ENCODE measurements around the gene PCSK6. TPM values are rescaled to one million over a fixed set of nuclear protein-coding genes. Genes with fewer than 3 reads are reported as not detected.
"Not testable (repeated sequence)": the region's sequence is repeated elsewhere in the genome, so short reads cannot be mapped to it uniquely, and the experiment has no call there.

The PCSK6 gene
- total RNA-seq, 3 donors from 2014 or later: 7.2 to 19.7 (median 18.0) TPM

DNA sequence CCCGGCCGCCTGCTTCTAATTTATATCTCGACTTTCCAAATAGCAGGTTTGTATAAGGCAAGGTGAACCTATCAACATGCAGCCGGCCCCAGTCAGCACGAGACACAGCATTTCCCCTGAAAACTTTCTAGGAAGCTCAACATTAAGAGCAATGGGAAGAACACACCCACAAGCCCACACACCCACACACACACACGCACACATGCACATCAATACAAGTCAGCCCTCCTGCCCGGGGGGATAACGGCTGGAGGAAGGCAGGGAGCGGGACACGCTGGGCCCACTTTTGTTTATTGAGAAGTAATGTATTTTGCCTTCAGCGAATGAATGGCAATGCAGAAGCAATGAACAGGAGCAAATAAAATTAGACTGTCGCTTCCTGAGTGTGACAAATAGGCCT, 83.5 kb downstream of the PCSK6 start:
- TF ChIP-seq POLR2A (IDR thresholded peaks at IDR 0.05) (no peak), POLR2AphosphoS5 (IDR thresholded peaks at IDR 0.05) (no peak)
- TF ChIP-seq, protein P1, sequence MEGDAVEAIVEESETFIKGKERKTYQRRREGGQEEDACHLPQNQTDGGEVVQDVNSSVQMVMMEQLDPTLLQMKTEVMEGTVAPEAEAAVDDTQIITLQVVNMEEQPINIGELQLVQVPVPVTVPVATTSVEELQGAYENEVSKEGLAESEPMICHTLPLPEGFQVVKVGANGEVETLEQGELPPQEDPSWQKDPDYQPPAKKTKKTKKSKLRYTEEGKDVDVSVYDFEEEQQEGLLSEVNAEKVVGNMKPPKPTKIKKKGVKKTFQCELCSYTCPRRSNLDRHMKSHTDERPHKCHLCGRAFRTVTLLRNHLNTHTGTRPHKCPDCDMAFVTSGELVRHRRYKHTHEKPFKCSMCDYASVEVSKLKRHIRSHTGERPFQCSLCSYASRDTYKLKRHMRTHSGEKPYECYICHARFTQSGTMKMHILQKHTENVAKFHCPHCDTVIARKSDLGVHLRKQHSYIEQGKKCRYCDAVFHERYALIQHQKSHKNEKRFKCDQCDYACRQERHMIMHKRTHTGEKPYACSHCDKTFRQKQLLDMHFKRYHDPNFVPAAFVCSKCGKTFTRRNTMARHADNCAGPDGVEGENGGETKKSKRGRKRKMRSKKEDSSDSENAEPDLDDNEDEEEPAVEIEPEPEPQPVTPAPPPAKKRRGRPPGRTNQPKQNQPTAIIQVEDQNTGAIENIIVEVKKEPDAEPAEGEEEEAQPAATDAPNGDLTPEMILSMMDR (IDR thresholded peaks at IDR 0.05): no peak
- intact Hi-C loops (cut with DNase I; ENCODE audit: low total_unique reads): no loop called here
- H3K4me3 ChIP-seq: no peak overlapping the region
- no peaks in the 10 kb centered on the region for H3K27me3 ChIP-seq
- no peaks in the 10 kb centered on the region for H3K36me3 ChIP-seq
- no peak for DNase-seq (ENCODE audit: low spot score in 2 of 2)
- H3K4me1 ChIP-seq: no peaks in the 10 kb centered on the region
- no peaks in the 10 kb centered on the region for H3K9me3 ChIP-seq
- H3K27ac ChIP-seq: no peak overlapping the region

GRCh38 chr15:101404245-101404644, 85.3 kb downstream of the PCSK6 start:
- DNase-seq (ENCODE audit: low spot score in 2 of 2): no peak
- H3K27ac ChIP-seq: no peak overlapping the region
- H3K27me3 ChIP-seq: no peaks in the 10 kb centered on the region
- intact Hi-C loops (cut with DNase I; ENCODE audit: low total_unique reads): no loop called here
- no peaks in the 10 kb centered on the region for H3K4me1 ChIP-seq
- TF ChIP-seq, protein P1 (IDR thresholded peaks at IDR 0.05): no peak
- TF ChIP-seq POLR2A (IDR thresholded peaks at IDR 0.05) (no peak), POLR2AphosphoS5 (IDR thresholded peaks at IDR 0.05) (no peak)
- H3K9me3 ChIP-seq: no peaks in the 10 kb centered on the region
- H3K36me3 ChIP-seq: no peaks in the 10 kb centered on the region
- H3K4me3 ChIP-seq: no peak overlapping the region

DNA sequence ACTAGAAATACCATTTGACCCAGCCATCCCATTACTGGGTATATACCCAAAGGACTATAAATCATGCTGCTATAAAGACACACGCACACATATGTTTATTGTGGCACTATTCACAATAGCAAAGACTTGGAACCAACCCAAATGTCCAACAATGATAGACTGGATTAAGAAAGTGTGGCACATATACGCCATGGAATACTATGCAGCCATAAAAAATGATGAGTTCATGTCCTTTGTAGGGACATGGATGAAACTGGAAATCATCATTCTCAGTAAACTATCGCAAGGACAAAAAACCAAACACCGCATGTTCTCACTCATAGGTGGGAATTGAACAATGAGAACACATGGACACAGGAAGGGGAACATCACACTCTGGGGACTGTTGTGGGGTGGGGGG, 86.6 kb downstream of the PCSK6 start:
- H3K36me3 ChIP-seq; H3K27me3 ChIP-seq; H3K4me3 ChIP-seq; intact Hi-C loops (cut with DNase I; ENCODE audit: low total_unique reads); DNase-seq (ENCODE audit: low spot score in 2 of 2); H3K4me1 ChIP-seq; H3K27ac ChIP-seq; H3K9me3 ChIP-seq: not testable (repeated sequence)

GRCh38 chr15:101401286-101401685, 88.2 kb downstream of the PCSK6 start:
- TF ChIP-seq POLR2A (IDR thresholded peaks at IDR 0.05) (no peak), POLR2AphosphoS5 (IDR thresholded peaks at IDR 0.05) (no peak)
- TF ChIP-seq, protein P1 (IDR thresholded peaks at IDR 0.05): no peak
- DNase-seq (ENCODE audit: low spot score in 2 of 2): no peak
- Histone ChIP-seq H3K9me3 (no peaks in the 10 kb centered on the region), H3K27me3 (no peaks in the 10 kb centered on the region), H3K36me3 (no peaks in the 10 kb centered on the region), H3K27ac (no peak overlapping the region), H3K4me1 (no peaks in the 10 kb centered on the region), H3K4me3 (no peak overlapping the region)
- intact Hi-C loops (cut with DNase I; ENCODE audit: low total_unique reads): no loop called here

- Histone ChIP-seq H3K4me1 (no peaks in the 10 kb centered on the region), H3K4me3 (no peak overlapping the region), H3K9me3 (no peaks in the 10 kb centered on the region), H3K36me3 (no peaks in the 10 kb centered on the region), H3K27me3 (no peaks in the 10 kb centered on the region), H3K27ac (no peak overlapping the region)
- DNase-seq (ENCODE audit: low spot score in 2 of 2): no peak
- TF ChIP-seq POLR2AphosphoS5 (IDR thresholded peaks at IDR 0.05) (no peak), POLR2A (IDR thresholded peaks at IDR 0.05) (no peak)
- TF ChIP-seq, protein P1 (IDR thresholded peaks at IDR 0.05): no peak
- intact Hi-C loops (cut with DNase I; ENCODE audit: low total_unique reads): no loop called here
Measured at GRCh38 chr15:101399431-101399830, 90.1 kb downstream of the PCSK6 start.

GRCh38 chr15:101398247-101398646, 91.3 kb downstream of the PCSK6 start:
- DNase-seq (ENCODE audit: low spot score in 2 of 2): no peak
- TF ChIP-seq, protein P1 (IDR thresholded peaks at IDR 0.05): no peak
- TF ChIP-seq POLR2A (IDR thresholded peaks at IDR 0.05) (no peak), POLR2AphosphoS5 (IDR thresholded peaks at IDR 0.05) (no peak)
- Histone ChIP-seq H3K27ac (no peak overlapping the region), H3K27me3 (no peaks in the 10 kb centered on the region), H3K4me3 (no peak overlapping the region), H3K9me3 (no peaks in the 10 kb centered on the region), H3K4me1 (no peaks in the 10 kb centered on the region), H3K36me3 (no peaks in the 10 kb centered on the region)
- intact Hi-C loops (cut with DNase I; ENCODE audit: low total_unique reads): no loop called here
